Vagina (tissue), 2 donors: ENCODE measurements around the gene AUP1. TPM values are rescaled to one million over a fixed set of nuclear protein-coding genes. Genes with fewer than 3 reads are reported as not detected.

Experiments
- DNase-seq, 2 donors: peaks; one replicate each; pipeline ENCODE4 v3.0.0-alpha.2; 2017; ENCODE audit errors: extremely low spot score in 2 of 2
- H3K27ac ChIP-seq: fragments of 200-600 bp; sonication (generic); one replicate; pipeline ENCODE4 v1.5.1; 2019
- H3K27me3 ChIP-seq: fragments of 200-600 bp; sonication (generic); one replicate; pipeline ENCODE4 v1.5.1; 2019
- H3K36me3 ChIP-seq, 2 donors: fragments of 200-600 bp; sonication (generic); one replicate each; pipeline ENCODE4 v1.5.1; 2017 to 2019
- H3K4me1 ChIP-seq: fragments of 200-600 bp; sonication (generic); one replicate; pipeline ENCODE4 v1.5.1; 2019
- H3K4me3 ChIP-seq, 2 donors: fragments of 200-600 bp; sonication (generic); 1 replicate in 1 of 2; 2 replicates in 1 of 2; pipeline ENCODE4 v1.5.1; 2016 to 2019
- H3K9me3 ChIP-seq: fragments of 200-600 bp; sonication (generic); one replicate; pipeline ENCODE4 v1.5.1; 2019
- POLR2A ChIP-seq, 2 donors: fragments of 450-650 bp; IDR thresholded peaks; one replicate each; pipeline ENCODE4 v1.6.1; 2017; ENCODE audit warnings: antibody characterized with exemption in 2 of 2, mild to moderate bottlenecking in 2 of 2, moderate library complexity in 2 of 2
- POLR2AphosphoS5 ChIP-seq, 2 donors: sonication (generic); formaldehyde crosslinking; IDR thresholded peaks; one replicate each; pipeline ENCODE4 v1.9.0; 2017; ENCODE audit warnings: antibody characterized with exemption in 2 of 2, mild to moderate bottlenecking in 2 of 2, low read depth in 1 of 2; ENCODE audit not compliant: insufficient read depth in 1 of 2
- intact Hi-C: fragments of 100-400 bp; cut with DNase I; formaldehyde crosslinking; loops from one replicate; pipeline ENCODE4 v1.15.1; 2023
- total RNA-seq: library from RNA; depleted of rRNA; stranded (reverse); fragments of >200 nt; gene quantifications from one replicate; pipeline ENCODE4 v1.2.3, GENCODE V29; 2016
- TF ChIP-seq, protein P1 (sequence below), 3 experiments: fragments of 450-650 bp in 2 of 3; fragments of 200-600 bp in 1 of 3; sonication (generic) in 1 of 3; IDR thresholded peaks; one replicate each; pipeline ENCODE4 v1.5.1; 2017 to 2019; ENCODE audit warnings: antibody characterized with exemption in 3 of 3, mild to moderate bottlenecking in 2 of 3, moderate library complexity in 2 of 3

The AUP1 gene
- total RNA-seq, 1 donor from 2014 or later, result 124 TPM

DNA sequence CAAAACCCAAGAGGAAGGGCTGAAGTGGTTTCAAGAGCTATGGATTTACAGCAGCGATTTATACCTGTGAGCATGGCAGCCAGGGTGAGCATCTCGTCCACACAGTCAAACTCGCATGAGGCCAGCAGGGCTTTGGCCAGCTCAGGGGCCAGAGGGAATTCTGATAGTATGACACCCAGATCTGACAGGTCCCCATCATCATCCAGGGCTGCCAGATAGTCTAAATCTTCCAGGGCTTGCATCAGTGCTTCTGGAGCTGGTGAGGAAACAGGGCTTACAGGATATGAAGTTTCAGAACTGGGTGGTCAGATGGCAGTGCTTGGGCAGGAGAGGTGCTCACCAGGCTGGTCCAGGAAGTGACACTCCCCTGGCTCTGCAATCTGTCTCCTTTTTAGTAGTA is 7.0 kb downstream of the AUP1 start:
- no peak overlapping the region for H3K4me3 ChIP-seq
- TF ChIP-seq POLR2A (IDR thresholded peaks at IDR 0.05) (no peak), POLR2AphosphoS5 (IDR thresholded peaks at IDR 0.05; ENCODE audit: insufficient read depth in 1 of 2, low read depth in 1 of 2) (no peak)
- TF ChIP-seq, protein P1, sequence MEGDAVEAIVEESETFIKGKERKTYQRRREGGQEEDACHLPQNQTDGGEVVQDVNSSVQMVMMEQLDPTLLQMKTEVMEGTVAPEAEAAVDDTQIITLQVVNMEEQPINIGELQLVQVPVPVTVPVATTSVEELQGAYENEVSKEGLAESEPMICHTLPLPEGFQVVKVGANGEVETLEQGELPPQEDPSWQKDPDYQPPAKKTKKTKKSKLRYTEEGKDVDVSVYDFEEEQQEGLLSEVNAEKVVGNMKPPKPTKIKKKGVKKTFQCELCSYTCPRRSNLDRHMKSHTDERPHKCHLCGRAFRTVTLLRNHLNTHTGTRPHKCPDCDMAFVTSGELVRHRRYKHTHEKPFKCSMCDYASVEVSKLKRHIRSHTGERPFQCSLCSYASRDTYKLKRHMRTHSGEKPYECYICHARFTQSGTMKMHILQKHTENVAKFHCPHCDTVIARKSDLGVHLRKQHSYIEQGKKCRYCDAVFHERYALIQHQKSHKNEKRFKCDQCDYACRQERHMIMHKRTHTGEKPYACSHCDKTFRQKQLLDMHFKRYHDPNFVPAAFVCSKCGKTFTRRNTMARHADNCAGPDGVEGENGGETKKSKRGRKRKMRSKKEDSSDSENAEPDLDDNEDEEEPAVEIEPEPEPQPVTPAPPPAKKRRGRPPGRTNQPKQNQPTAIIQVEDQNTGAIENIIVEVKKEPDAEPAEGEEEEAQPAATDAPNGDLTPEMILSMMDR (IDR thresholded peaks at IDR 0.05), result no peak
- H3K27ac ChIP-seq, result no peak overlapping the region
- no peaks in the 10 kb centered on the region for H3K4me1 ChIP-seq
- no peak for DNase-seq
- intact Hi-C loops, result no loop called here
- H3K27me3 ChIP-seq, result no peaks in the 10 kb centered on the region
- peaks cover 0 to 17% of the 10 kb centered on the region in 2 donors for H3K36me3 ChIP-seq
- H3K9me3 ChIP-seq, result no peaks in the 10 kb centered on the region

DNA sequence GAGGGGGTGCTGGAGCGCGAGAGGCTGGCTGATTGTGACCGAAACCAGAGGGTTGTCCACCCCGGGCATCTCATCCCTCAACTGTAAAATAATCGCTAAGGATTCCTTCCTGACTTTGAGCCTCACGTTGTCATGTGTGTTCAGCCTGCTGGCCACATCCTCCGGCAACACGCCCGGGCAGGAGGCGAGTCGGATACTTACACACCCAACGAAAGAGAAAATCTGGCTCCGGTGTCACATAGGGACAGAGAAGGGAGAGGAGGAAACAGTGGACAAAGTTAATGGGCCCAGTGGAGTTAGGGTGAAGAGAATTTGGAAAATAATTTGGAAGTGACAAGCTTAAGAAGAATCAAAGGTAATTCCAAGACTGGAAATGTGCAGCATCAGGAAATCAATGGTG is 12.9 kb downstream of the AUP1 start:
- no peaks in the 10 kb centered on the region for H3K9me3 ChIP-seq
- TF ChIP-seq, protein P1 (IDR thresholded peaks at IDR 0.05), result no peak
- TF ChIP-seq POLR2AphosphoS5 (IDR thresholded peaks at IDR 0.05; ENCODE audit: insufficient read depth in 1 of 2, low read depth in 1 of 2), result no peak
- no peak for TF ChIP-seq POLR2A (IDR thresholded peaks at IDR 0.05)
- peak overlapping the region in 1 of 2 donors; percentile 42 for H3K4me3 ChIP-seq
- H3K27ac ChIP-seq, result no peak overlapping the region
- H3K36me3 ChIP-seq, result no peaks in the 10 kb centered on the region
- peaks cover 30% of the 10 kb centered on the region for H3K4me1 ChIP-seq
- DNase-seq, result no peak
- H3K27me3 ChIP-seq, result peaks cover 38% of the 10 kb centered on the region
- intact Hi-C loops, result no loop called here

DNA sequence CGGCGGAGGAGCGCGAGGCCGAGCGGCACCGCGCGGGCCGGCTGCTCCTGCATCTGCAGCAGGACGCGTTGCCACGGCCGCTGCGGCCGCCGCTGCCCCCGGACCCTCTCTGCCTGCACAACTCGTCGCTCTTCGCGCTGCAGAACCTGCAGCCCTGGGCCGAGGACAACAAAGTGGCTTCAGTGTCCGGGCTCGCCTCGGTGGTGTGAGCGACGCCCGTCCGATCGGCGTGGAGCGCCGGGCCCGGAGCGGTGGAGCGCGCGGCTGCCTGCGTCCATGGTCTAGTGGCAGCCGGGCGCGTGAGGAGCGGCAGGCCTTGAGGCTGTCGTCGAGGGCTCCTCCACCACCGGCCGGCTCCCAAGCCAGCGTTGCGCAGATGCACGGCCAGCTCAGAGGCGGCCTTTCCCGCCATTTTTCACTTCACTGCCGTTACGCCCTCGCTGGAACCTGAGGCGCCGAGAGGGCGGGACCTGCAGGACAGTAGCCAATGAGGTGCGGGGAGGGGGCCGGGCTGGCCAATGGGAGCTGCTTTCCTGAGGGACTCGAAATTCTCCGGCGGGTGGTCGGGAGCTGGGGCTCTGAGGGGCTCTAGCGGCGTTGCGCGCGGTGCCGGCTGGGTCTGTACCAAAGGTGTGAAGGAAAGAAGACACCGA is 13.4 kb downstream of the AUP1 start:
- intact Hi-C loops, result no loop called here
- TF ChIP-seq, protein P1 (IDR thresholded peaks at IDR 0.05), result no peak
- TF ChIP-seq POLR2AphosphoS5 (IDR thresholded peaks at IDR 0.05; ENCODE audit: insufficient read depth in 1 of 2, low read depth in 1 of 2), result no peak
- TF ChIP-seq POLR2A (IDR thresholded peaks at IDR 0.05), result no peak
- H3K27ac ChIP-seq, result no peak overlapping the region
- H3K27me3 ChIP-seq, result peaks cover 41% of the 10 kb centered on the region
- no peak for DNase-seq
- peaks cover 30% of the 10 kb centered on the region for H3K4me1 ChIP-seq
- no peaks in the 10 kb centered on the region for H3K9me3 ChIP-seq
- peak overlapping the region; percentile 29 to 42 for H3K4me3 ChIP-seq
- H3K36me3 ChIP-seq, result no peaks in the 10 kb centered on the region

DNA sequence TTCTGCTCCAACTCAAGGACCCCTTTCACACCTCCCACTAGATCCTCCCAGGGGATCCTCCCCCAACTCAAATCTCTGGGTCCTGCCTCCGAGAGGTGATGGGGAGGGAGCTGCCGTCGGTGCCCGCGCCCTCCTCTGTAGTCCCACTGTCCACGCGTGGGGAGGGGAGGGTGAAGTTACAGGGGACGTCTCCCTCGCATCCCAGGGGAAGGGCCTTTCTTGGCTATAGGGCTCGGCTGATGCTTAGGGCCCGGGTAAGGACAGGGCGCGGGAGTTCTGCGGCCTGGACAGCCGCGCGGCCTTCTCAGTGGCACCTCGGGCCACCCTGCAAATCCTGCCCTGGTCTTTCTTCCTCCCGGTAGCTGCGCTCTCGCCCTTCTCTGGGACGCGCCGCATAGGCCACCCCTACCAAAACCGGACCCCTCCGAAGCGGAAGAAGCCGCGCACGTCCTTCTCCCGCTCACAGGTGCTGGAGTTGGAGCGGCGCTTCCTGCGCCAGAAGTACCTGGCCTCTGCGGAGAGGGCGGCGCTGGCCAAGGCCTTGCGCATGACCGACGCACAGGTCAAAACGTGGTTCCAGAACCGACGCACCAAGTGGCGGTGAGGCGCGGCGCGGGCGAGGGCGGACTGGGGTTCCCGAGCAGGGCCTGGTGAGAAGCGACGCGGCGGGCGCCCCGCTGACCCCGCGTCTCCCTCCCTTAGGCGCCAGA is 14.1 kb downstream of the AUP1 start:
- peaks cover 30% of the 10 kb centered on the region for H3K4me1 ChIP-seq
- no peak overlapping the region for H3K27ac ChIP-seq
- H3K4me3 ChIP-seq, result peak overlapping the region; percentile 29 to 42
- TF ChIP-seq POLR2AphosphoS5 (IDR thresholded peaks at IDR 0.05; ENCODE audit: insufficient read depth in 1 of 2, low read depth in 1 of 2) (no peak), POLR2A (IDR thresholded peaks at IDR 0.05) (no peak)
- TF ChIP-seq, protein P1 (IDR thresholded peaks at IDR 0.05), result no peak
- no peaks in the 10 kb centered on the region for H3K36me3 ChIP-seq
- peaks cover 41% of the 10 kb centered on the region for H3K27me3 ChIP-seq
- intact Hi-C loops, result no loop called here
- H3K9me3 ChIP-seq, result no peaks in the 10 kb centered on the region
- no peak for DNase-seq
